ENCODE results near the gene HOXD12.

The HOXD12 gene, protein sequence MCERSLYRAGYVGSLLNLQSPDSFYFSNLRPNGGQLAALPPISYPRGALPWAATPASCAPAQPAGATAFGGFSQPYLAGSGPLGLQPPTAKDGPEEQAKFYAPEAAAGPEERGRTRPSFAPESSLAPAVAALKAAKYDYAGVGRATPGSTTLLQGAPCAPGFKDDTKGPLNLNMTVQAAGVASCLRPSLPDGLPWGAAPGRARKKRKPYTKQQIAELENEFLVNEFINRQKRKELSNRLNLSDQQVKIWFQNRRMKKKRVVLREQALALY

DNA sequence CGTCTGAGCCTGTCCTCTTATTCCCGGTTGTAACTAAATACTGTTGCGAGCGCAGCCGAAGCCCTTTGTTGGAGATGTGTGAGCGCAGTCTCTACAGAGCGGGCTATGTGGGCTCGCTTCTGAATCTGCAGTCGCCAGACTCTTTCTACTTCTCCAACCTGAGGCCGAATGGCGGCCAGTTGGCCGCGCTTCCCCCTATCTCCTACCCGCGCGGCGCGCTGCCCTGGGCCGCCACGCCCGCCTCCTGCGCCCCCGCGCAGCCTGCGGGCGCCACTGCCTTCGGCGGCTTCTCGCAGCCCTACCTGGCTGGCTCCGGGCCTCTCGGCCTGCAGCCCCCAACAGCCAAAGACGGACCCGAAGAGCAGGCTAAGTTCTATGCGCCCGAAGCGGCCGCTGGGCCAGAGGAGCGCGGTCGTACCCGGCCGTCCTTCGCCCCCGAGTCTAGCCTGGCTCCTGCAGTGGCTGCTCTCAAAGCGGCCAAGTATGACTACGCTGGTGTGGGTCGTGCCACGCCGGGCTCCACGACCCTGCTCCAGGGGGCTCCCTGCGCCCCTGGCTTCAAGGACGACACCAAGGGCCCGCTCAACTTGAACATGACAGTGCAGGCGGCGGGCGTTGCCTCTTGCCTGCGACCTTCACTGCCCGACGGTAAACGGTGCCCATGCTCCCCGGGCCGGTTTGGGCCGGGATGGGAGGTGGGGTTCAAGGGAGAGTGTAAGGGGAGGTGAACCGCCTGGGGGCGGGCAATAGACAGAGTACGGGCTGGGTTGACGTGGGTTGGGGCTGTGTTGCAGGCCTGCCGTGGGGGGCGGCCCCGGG lies at the start of gene HOXD12:
TSS of gene HOXD12 (plus strand) at position 68 of the 819 bp plus-strand sequence. CDS start at position 75, 7 bp downstream.
- H3K9ac ChIP-seq (ENCODE audit: low read length) = no peak within 1 kb of the TSS
- H3K9me3 ChIP-seq (ENCODE audit: control insufficient read depth, low read length) = peaks cover 13% of the 10 kb centered on the region
- DNase-seq (ENCODE audit: low read depth) = no peak
- H3K36me3 ChIP-seq (ENCODE audit: control insufficient read depth, insufficient read depth, low read length, severe bottlenecking) = no peaks in the 10 kb centered on the region
- H3K4me1 ChIP-seq (ENCODE audit: control insufficient read depth, insufficient read depth, low read length) = peaks cover 23% of the 10 kb centered on the region
- peaks cover 91% of the 10 kb centered on the region for H3K27me3 ChIP-seq (replicated peaks; ENCODE audit: control insufficient read depth, insufficient read depth, low read length)
- no peak within 1 kb of the TSS for H3K4me3 ChIP-seq (ENCODE audit: low read length)

DNA sequence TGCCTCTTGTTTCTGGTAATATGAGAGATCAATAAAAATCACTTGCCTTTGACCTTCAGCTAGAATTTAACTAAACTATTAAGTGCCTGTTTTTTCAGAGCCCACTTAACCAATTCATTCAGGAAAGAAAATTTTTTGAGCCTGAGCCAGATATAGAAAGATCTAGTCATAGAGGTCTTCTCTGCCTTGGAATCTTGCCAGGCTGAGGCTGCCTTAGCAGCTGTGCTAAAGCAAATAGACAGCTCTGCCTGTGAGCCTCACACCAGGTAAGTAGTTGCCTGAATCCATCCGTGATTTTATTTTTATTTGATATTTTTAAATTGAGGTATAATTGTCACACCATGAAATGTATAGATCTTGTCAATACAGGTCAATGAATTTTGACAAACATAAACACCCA lies 43.2 kb upstream of the HOXD12 start:
- Histone ChIP-seq H3K4me3 (ENCODE audit: low read length) (no peak overlapping the region), H3K27me3 (replicated peaks; ENCODE audit: control insufficient read depth, insufficient read depth, low read length) (peaks cover 14% of the 10 kb centered on the region)
- DNase-seq (ENCODE audit: low read depth) = no peak

DNA sequence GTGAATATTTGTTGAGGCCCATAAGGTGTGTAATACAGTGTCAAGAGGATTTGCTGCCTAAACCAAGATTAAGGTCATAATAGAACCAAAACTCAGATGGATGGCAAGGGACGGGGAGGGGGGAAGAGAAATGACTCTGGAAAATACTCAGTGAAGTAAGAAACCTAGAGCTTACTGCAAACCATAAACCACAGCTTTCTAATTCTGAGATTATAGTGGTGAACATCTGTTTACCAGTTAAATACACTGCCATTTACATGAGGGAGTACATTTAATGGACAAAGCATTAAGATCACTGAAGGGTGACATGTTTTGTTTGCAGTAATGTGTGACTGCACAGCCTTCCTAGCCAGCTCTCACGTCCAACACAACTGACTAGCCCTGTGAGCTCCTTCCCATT lies 35.6 kb upstream of the HOXD12 start:
- H3K36me3 ChIP-seq (ENCODE audit: control insufficient read depth, insufficient read depth, low read length, severe bottlenecking) = no peaks in the 10 kb centered on the region
- no peaks in the 10 kb centered on the region for H3K9me3 ChIP-seq (ENCODE audit: control insufficient read depth, low read length)
- H3K4me1 ChIP-seq (ENCODE audit: control insufficient read depth, insufficient read depth, low read length) = peaks cover 4% of the 10 kb centered on the region
- H3K27me3 ChIP-seq (replicated peaks; ENCODE audit: control insufficient read depth, insufficient read depth, low read length) = peaks cover 58% of the 10 kb centered on the region
- no peak overlapping the region for H3K4me3 ChIP-seq (ENCODE audit: low read length)
- H3K9ac ChIP-seq (ENCODE audit: low read length) = no peak overlapping the region
- DNase-seq (ENCODE audit: low read depth) = no peak

More for the DNA sequence above, 43.2 kb upstream of the HOXD12 start:
- Histone ChIP-seq H3K9me3 (ENCODE audit: control insufficient read depth, low read length) (no peaks in the 10 kb centered on the region), H3K36me3 (ENCODE audit: control insufficient read depth, insufficient read depth, low read length, severe bottlenecking) (no peaks in the 10 kb centered on the region), H3K9ac (ENCODE audit: low read length) (no peak overlapping the region), H3K4me1 (ENCODE audit: control insufficient read depth, insufficient read depth, low read length) (no peaks in the 10 kb centered on the region)

DNA sequence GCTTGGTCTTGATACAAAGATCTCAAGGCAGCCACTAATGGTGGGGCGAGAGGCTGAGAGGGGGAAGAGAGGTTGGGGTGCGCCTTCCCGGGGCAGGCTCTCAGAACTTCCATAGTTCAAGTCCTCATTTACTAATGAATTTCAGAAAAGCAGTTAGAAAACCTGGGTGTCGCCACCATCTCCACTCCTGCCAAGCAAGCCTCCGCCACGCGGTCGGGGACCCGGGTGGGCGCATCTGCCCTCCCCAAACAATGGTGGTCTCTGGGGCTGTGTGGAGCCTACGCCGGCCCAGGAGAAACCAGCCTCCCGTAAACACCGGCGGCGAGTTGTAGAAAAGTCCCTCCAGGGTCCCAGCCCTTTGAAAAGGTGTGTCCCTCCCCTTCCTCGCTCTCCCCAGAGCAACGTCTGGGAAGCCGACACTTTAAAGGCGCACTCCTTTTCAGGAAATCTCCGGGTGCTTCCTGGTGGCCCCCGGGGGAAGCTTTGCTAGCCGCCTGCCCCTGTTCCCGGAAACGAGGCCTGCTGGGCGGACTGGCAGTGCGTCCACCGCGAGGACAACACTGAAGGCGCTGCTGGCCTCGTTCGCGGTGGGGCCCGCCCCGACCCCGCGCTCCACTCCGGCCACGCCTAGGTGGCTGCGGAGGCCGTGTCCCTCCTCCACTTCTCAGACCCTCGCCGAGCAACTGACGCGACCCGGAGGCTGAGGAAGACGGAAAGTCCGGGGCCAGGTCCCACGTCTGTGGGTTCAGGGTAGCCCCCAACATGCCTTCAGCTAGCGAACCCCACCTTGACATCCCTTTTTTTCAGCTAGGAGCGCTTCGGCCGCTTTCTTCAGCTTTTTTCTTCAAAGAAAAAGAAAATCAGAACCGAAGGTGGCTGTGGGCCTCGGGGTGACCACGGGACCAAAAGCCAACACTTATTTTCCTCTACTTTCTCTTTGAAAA lies 32.7 kb upstream of the HOXD12 start:
- no peaks in the 10 kb centered on the region for H3K36me3 ChIP-seq (ENCODE audit: control insufficient read depth, insufficient read depth, low read length, severe bottlenecking)
- H3K9ac ChIP-seq (ENCODE audit: low read length) = peak overlapping the region; percentile 21
- peak overlapping the region; percentile 66 for H3K4me3 ChIP-seq (ENCODE audit: low read length)
- H3K27me3 ChIP-seq (replicated peaks; ENCODE audit: control insufficient read depth, insufficient read depth, low read length) = peaks cover 82% of the 10 kb centered on the region
- DNase-seq (ENCODE audit: low read depth) = no peak
- peaks cover 4% of the 10 kb centered on the region for H3K4me1 ChIP-seq (ENCODE audit: control insufficient read depth, insufficient read depth, low read length)
- H3K9me3 ChIP-seq (ENCODE audit: control insufficient read depth, low read length) = no peaks in the 10 kb centered on the region

DNA sequence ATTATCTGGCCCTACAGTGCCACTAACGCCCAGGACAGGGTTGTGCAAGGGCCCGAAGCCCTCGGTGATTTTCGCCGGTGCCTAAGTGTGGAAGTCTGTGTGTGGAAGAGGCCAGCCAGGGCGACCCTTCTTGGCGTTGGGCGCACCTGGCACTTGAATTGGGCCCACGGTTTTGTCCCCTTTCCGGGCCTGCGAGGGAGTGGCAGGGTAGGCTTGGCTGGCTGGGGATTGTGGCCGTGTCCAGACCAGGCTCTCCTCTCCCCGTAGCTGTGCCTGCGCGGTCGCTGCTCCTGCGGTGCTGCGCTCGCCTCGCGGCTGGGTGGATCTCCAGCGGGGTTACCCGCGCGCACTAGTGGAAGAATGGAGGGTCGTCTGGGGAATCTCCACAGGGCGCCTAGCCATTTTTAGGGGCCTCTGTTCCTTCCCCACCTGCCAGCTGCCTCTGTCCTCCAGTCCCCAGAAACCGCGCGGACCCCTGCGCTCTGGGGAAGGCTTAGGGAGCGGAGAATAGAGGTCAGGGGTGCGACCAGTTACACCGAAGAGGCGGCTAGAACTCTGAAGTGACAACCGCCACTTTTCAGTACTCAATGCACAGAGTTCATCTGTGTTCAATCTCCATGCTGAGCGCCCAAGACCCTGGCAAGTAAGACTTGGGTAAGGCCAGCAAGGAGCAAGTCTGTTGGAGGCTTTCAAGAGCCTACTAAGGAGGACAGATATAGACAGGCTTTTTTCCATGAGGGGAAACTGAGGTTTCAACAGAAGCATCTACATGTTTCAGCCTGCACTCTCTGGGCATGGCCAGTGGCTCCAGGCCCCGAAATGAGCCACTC lies 31.8 kb upstream of the HOXD12 start:
- Histone ChIP-seq H3K4me3 (ENCODE audit: low read length) (peak overlapping the region; percentile 66), H3K36me3 (ENCODE audit: control insufficient read depth, insufficient read depth, low read length, severe bottlenecking) (no peaks in the 10 kb centered on the region), H3K9me3 (ENCODE audit: control insufficient read depth, low read length) (no peaks in the 10 kb centered on the region), H3K4me1 (ENCODE audit: control insufficient read depth, insufficient read depth, low read length) (peaks cover 4% of the 10 kb centered on the region), H3K27me3 (replicated peaks; ENCODE audit: control insufficient read depth, insufficient read depth, low read length) (peaks cover 82% of the 10 kb centered on the region), H3K9ac (ENCODE audit: low read length) (peak overlapping the region; percentile 21)
- no peak for DNase-seq (ENCODE audit: low read depth)

DNA sequence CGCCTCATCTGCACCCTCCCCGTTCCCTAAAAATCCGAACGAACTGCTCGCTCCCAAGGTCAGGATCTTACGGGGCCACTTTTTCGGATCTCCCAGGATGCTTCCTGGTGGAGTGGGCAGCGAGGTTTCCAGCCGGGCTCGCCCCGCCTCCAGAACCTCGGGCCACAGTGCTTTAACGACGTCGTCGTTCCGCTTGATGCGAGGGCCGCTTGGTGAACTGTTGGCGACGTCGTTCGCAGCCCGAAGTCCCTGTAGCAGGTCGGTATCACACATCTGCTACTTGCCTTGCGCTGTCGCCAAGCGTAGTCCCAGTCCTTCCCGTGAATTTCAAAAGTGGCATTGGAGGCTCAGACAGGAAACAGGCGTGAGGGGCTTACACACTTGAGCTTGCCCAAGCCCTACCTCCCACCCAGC lies 31.2 kb upstream of the HOXD12 start:
- DNase-seq (ENCODE audit: low read depth) = no peak
- H3K27me3 ChIP-seq (replicated peaks; ENCODE audit: control insufficient read depth, insufficient read depth, low read length) = peaks cover 83% of the 10 kb centered on the region

DNA sequence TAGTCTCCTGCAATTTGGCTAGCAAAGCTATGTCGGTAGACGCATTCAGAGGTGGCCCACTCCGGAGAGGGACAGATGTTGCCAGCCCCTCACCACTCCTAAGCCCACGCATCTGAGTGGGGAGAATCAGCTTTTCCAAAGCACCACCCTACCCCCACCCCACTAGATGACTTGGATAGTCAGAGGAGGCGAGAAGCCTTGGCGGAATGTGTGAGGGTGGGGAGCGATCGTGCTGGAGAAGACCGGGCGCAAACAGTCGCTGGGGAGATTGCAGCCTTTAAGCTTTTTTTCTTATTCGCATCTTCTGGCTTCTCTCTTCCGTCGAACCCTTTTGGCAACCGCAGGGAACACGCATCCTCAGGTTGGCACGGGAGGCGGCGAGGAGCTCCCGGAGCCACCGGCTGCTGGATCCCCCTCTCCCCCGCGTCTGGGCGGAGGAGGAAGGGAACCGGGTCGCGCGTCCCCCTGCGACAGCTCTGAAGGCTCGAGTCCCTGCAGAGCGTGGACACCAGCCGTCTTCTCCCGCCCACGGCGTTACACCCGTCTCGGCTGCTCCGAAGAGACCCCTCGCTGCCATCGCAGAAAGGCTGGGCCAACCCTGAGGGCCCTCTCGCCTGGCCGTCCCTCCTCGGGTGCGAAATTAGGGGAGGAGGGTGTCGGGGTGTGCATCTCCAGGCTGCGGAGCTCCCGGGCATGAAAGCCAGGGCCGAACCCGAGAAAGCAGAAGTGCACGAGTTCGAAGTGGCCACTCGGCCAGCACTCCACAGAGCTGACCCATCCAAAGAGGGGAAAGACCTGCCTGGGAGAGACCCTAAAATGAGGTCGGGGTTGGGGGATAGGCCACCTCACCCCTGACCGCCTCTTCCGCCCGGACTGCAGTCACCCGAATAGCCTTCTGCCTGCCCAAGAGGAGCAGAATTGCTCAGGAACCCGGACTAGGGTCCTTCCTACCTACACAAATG lies 28.0 kb upstream of the HOXD12 start:
- peaks cover 97% of the 10 kb centered on the region for H3K27me3 ChIP-seq (replicated peaks; ENCODE audit: control insufficient read depth, insufficient read depth, low read length)
- H3K4me3 ChIP-seq (ENCODE audit: low read length) = no peak overlapping the region
- H3K9ac ChIP-seq (ENCODE audit: low read length) = no peak overlapping the region
- peaks cover 8% of the 10 kb centered on the region for H3K9me3 ChIP-seq (ENCODE audit: control insufficient read depth, low read length)
- peaks cover 4% of the 10 kb centered on the region for H3K4me1 ChIP-seq (ENCODE audit: control insufficient read depth, insufficient read depth, low read length)
- no peaks in the 10 kb centered on the region for H3K36me3 ChIP-seq (ENCODE audit: control insufficient read depth, insufficient read depth, low read length, severe bottlenecking)
- no peak for DNase-seq (ENCODE audit: low read depth)

More for the DNA sequence above, 31.2 kb upstream of the HOXD12 start:
- Histone ChIP-seq H3K9ac (ENCODE audit: low read length) (no peak overlapping the region), H3K36me3 (ENCODE audit: control insufficient read depth, insufficient read depth, low read length, severe bottlenecking) (no peaks in the 10 kb centered on the region), H3K4me1 (ENCODE audit: control insufficient read depth, insufficient read depth, low read length) (peaks cover 4% of the 10 kb centered on the region), H3K4me3 (ENCODE audit: low read length) (peak overlapping the region; percentile 66), H3K9me3 (ENCODE audit: control insufficient read depth, low read length) (no peaks in the 10 kb centered on the region)

DNA sequence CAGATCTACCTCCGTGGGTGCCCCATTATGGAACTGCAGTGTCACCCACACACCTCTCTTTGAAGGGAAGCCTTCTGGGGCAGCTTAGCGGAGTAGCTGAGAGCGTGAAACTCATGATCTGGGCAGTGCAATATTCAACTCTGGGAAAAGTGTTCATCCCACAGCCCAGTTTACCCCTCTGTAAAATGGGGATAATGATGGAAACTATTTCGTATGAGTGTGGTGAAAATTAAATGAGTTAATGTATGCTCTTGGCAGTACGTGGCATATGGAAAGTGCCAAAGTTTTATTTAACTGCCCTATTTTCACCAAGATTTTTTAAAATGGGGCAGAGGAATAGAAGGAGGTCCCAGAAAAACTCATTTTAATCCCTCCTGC lies 27.3 kb upstream of the HOXD12 start:
- Histone ChIP-seq H3K4me3 (ENCODE audit: low read length) (no peak overlapping the region), H3K4me1 (ENCODE audit: control insufficient read depth, insufficient read depth, low read length) (peaks cover 4% of the 10 kb centered on the region), H3K9me3 (ENCODE audit: control insufficient read depth, low read length) (peaks cover 8% of the 10 kb centered on the region), H3K9ac (ENCODE audit: low read length) (no peak overlapping the region), H3K27me3 (replicated peaks; ENCODE audit: control insufficient read depth, insufficient read depth, low read length) (peaks cover 97% of the 10 kb centered on the region), H3K36me3 (ENCODE audit: control insufficient read depth, insufficient read depth, low read length, severe bottlenecking) (no peaks in the 10 kb centered on the region)
- no peak for DNase-seq (ENCODE audit: low read depth)

DNA sequence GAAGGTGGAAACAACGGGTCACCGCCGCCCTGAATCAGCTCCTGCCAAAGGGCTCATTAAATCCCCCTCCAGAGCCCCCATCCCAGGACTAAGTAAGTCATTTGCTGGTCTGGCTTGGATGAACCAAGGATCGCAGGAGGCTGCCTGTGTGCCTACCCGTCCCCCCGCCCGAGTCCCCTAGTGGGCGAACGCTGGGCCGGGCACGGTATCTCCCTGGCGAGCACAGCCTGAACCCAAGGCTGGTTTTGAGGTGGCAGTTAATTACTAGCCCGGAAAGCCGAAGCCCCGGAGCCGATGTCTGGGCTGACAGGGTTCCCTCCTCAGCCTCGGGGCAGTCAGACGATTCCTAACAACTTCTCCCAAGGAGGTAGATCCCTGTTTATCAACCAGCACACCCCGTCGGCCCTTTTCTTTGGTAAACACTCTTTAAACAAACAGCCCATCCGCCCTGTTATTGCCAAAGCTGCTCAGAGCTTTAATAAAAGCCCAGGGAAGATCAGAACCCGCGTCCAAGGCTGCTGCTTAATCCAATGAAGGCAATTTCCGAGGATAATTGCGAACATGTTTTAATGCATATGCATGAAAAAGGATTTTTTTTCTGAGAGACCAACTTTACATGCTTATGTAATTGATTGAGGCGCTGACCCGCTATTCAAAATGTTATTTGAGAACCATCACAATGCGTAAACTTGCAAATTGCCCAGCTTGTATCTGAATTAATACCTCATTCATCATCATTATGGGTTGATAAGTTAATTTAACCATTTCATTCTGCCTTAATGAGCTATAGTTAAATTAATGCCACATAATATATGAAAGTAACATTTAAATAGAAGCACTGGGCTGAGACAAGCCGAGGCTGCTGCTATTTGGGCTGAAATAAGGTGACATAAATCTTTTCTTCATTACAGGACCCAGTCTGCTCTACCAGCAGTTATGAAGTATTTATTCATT lies 26.4 kb upstream of the HOXD12 start:
- H3K27me3 ChIP-seq (replicated peaks; ENCODE audit: control insufficient read depth, insufficient read depth, low read length) = peaks cover 94% of the 10 kb centered on the region
- no peaks in the 10 kb centered on the region for H3K36me3 ChIP-seq (ENCODE audit: control insufficient read depth, insufficient read depth, low read length, severe bottlenecking)
- peaks cover 10% of the 10 kb centered on the region for H3K9me3 ChIP-seq (ENCODE audit: control insufficient read depth, low read length)
- DNase-seq (ENCODE audit: low read depth) = no peak
- no peak overlapping the region for H3K4me3 ChIP-seq (ENCODE audit: low read length)
- no peak overlapping the region for H3K9ac ChIP-seq (ENCODE audit: low read length)
- H3K4me1 ChIP-seq (ENCODE audit: control insufficient read depth, insufficient read depth, low read length) = peaks cover 4% of the 10 kb centered on the region
